Measurements from ENCODE around the gene GJB4. TPM values are rescaled to one million over a fixed set of nuclear protein-coding genes. Genes with fewer than 3 reads are reported as not detected.

The GJB4 gene
- total RNA-seq, 2 experiments from 2014 or later = not detected

Other genes starting within 250 kb of the GJB4 start
- gene GJB5, start 4.7 kb upstream of the GJB4 start, total RNA-seq = not detected
- gene GJB3, start 21.5 kb downstream of the GJB4 start, total RNA-seq = not detected
- not detected for gene GJA4, start 33.3 kb downstream of the GJB4 start, total RNA-seq
- gene SMIM12, start 100.0 kb downstream of the GJB4 start, total RNA-seq = 10 to 100 TPM; 42.4 to 45.0 TPM
- gene DLGAP3, start 169.9 kb downstream of the GJB4 start, total RNA-seq = under 1 TPM; 0.63 to 0.66 TPM
- gene TMEM35B, start 225.6 kb downstream of the GJB4 start, total RNA-seq = 10 to 100 TPM; 15.8 to 19.0 TPM